ENCODE results near the gene PRKAR2B.
"Not testable (repeated sequence)": the region's sequence is repeated elsewhere in the genome, so short reads cannot be mapped to it uniquely, and the experiment has no call there.

The PRKAR2B gene

GRCh38 chr7:107029061-107029763 is 15.3 kb upstream of the PRKAR2B start:
- no peak for DNase-seq

GRCh38 chr7:107029764-107030286 is 14.7 kb upstream of the PRKAR2B start:
- no peak for DNase-seq

- DNase-seq: no peak
These were observed 12.5 kb upstream of the PRKAR2B start for GRCh38 chr7:107032050-107032449.

GRCh38 chr7:107032720-107033438 is 11.6 kb upstream of the PRKAR2B start:
- DNase-seq: no peak

- no peak for DNase-seq
These were observed 10.0 kb upstream of the PRKAR2B start for GRCh38 chr7:107034553-107034952.

GRCh38 chr7:107035446-107035845 is 9.1 kb upstream of the PRKAR2B start:
- DNase-seq: no peak

- DNase-seq: no peak
These were observed 8.0 kb upstream of the PRKAR2B start for GRCh38 chr7:107036535-107036934.

- no peak for DNase-seq
These were observed 6.5 kb upstream of the PRKAR2B start for GRCh38 chr7:107037717-107038603.

GRCh38 chr7:107039199-107039900 is 5.2 kb upstream of the PRKAR2B start:
- DNase-seq: no peak

GRCh38 chr7:107041097-107041496 is 3.4 kb upstream of the PRKAR2B start:
- DNase-seq: no peak

GRCh38 chr7:107041764-107042163 is 2.7 kb upstream of the PRKAR2B start:
- DNase-seq: not testable (repeated sequence)

GRCh38 chr7:107042326-107042910 is 2.1 kb upstream of the PRKAR2B start:
- not testable (repeated sequence) for DNase-seq

- DNase-seq: no peak
These were observed 1.0 kb upstream of the PRKAR2B start for GRCh38 chr7:107043491-107043890.

GRCh38 chr7:107043921-107044346 is 571 bp upstream of the PRKAR2B start:
- no peak for DNase-seq

GRCh38 chr7:107045195-107045960 is 873 bp downstream of the PRKAR2B start:
- DNase-seq: no peak

- no peak for DNase-seq
These were observed 1.5 kb downstream of the PRKAR2B start for GRCh38 chr7:107045980-107046379.

GRCh38 chr7:107046491-107047259 is 2.2 kb downstream of the PRKAR2B start:
- DNase-seq: no peak

- DNase-seq: no peak
These were observed 3.6 kb downstream of the PRKAR2B start for GRCh38 chr7:107047902-107048782.

- no peak for DNase-seq
These were observed 4.4 kb downstream of the PRKAR2B start for GRCh38 chr7:107048783-107049418.

Measured in NCI-H510A (cell line).